ENCODE data around the gene DCUN1D3. TPM values are rescaled to one million over a fixed set of nuclear protein-coding genes. Genes with fewer than 3 reads are reported as not detected.

DCUN1D3 gene
- total and polyA plus RNA-seq, 2 donors (not counting 1 experiment from before 2014, with no cell fraction given), result 20.4 to 42.8 TPM

GRCh38 chr16:20849589-20850390 lies 50.4 kb downstream of the DCUN1D3 start:
- peaks cover 10% of the 10 kb centered on the region for H3K4me1 ChIP-seq (ENCODE audit: control insufficient read depth, extremely low read depth, insufficient read depth, low read length)
- H3K4me2 ChIP-seq (ENCODE audit: extremely low read depth, insufficient read depth, low read length), result no peak overlapping the region
- no peaks in the 10 kb centered on the region for H4K20me1 ChIP-seq (ENCODE audit: control insufficient read depth, extremely low read depth, insufficient read depth, low read length)
- peak; percentile 52 to 80 for DNase-seq (ENCODE audit: low read depth in 2 of 2)
- peak overlapping the region; percentile 9 for H3K9ac ChIP-seq (ENCODE audit: insufficient read depth, low read length)
- no peaks in the 10 kb centered on the region for H3K27me3 ChIP-seq (ENCODE audit: control insufficient read depth, insufficient read depth, low read length)
- no peaks in the 10 kb centered on the region for H3K79me2 ChIP-seq (ENCODE audit: control insufficient read depth, insufficient read depth, low read length)
- no peak overlapping the region for H2AFZ ChIP-seq (ENCODE audit: low read length)
- no peaks in the 10 kb centered on the region for H3K9me3 ChIP-seq (ENCODE audit: control insufficient read depth, insufficient read depth, low read depth, low read length)
- TF ChIP-seq CTCF (conservative IDR thresholded peaks at IDR 0.05 in 1 of 2, IDR thresholded peaks at IDR 0.05 in 1 of 2; ENCODE audit: low read depth in 1 of 2, low read length in 2 of 2) (peak; percentile 100), EZH2 (IDR thresholded peaks at IDR 0.05; ENCODE audit: low read length, missing control alignments) (no peak)
- no peak overlapping the region for H3K4me3 ChIP-seq (replicated peaks in 1 of 4; ENCODE audit: control extremely low read depth in 1 of 4, insufficient read depth in 1 of 4, low read depth in 3 of 4, low read length in 4 of 4)
- H3K27ac ChIP-seq (ENCODE audit: insufficient read depth, low read length), result no peak overlapping the region
- H3K36me3 ChIP-seq (ENCODE audit: control insufficient read depth, insufficient read depth, low read length), result no peaks in the 10 kb centered on the region

- TF ChIP-seq EZH2 (IDR thresholded peaks at IDR 0.05; ENCODE audit: low read length, missing control alignments) (no peak), CTCF (conservative IDR thresholded peaks at IDR 0.05 in 1 of 2, IDR thresholded peaks at IDR 0.05 in 1 of 2; ENCODE audit: low read depth in 1 of 2, low read length in 2 of 2) (no peak)
- no peak overlapping the region for H3K4me3 ChIP-seq (replicated peaks in 1 of 4; ENCODE audit: control extremely low read depth in 1 of 4, insufficient read depth in 1 of 4, low read depth in 3 of 4, low read length in 4 of 4)
- no peak overlapping the region for H2AFZ ChIP-seq (ENCODE audit: low read length)
Measured at GRCh38 chr16:20847550-20847949, 52.6 kb downstream of the DCUN1D3 start.

GRCh38 chr16:20846551-20846950 lies 53.6 kb downstream of the DCUN1D3 start:
- Histone ChIP-seq H2AFZ (ENCODE audit: low read length) (no peak overlapping the region), H3K9ac (ENCODE audit: insufficient read depth, low read length) (no peak overlapping the region), H3K79me2 (ENCODE audit: control insufficient read depth, insufficient read depth, low read length) (no peaks in the 10 kb centered on the region), H4K20me1 (ENCODE audit: control insufficient read depth, extremely low read depth, insufficient read depth, low read length) (no peaks in the 10 kb centered on the region), H3K27me3 (ENCODE audit: control insufficient read depth, insufficient read depth, low read length) (no peaks in the 10 kb centered on the region), H3K36me3 (ENCODE audit: control insufficient read depth, insufficient read depth, low read length) (peaks cover 2% of the 10 kb centered on the region), H3K9me3 (ENCODE audit: control insufficient read depth, insufficient read depth, low read depth, low read length) (no peaks in the 10 kb centered on the region), H3K4me1 (ENCODE audit: control insufficient read depth, extremely low read depth, insufficient read depth, low read length) (peaks cover 7% of the 10 kb centered on the region), H3K4me3 (replicated peaks in 1 of 4; ENCODE audit: control extremely low read depth in 1 of 4, insufficient read depth in 1 of 4, low read depth in 3 of 4, low read length in 4 of 4) (no peak overlapping the region), H3K27ac (ENCODE audit: insufficient read depth, low read length) (no peak overlapping the region), H3K4me2 (ENCODE audit: extremely low read depth, insufficient read depth, low read length) (no peak overlapping the region)
- DNase-seq (ENCODE audit: low read depth in 2 of 2), result no peak
- TF ChIP-seq EZH2 (IDR thresholded peaks at IDR 0.05; ENCODE audit: low read length, missing control alignments) (no peak), CTCF (conservative IDR thresholded peaks at IDR 0.05 in 1 of 2, IDR thresholded peaks at IDR 0.05 in 1 of 2; ENCODE audit: low read depth in 1 of 2, low read length in 2 of 2) (no peak)

More at GRCh38 chr16:20847550-20847949, 52.6 kb downstream of the DCUN1D3 start:
- Histone ChIP-seq H3K27me3 (ENCODE audit: control insufficient read depth, insufficient read depth, low read length) (no peaks in the 10 kb centered on the region), H4K20me1 (ENCODE audit: control insufficient read depth, extremely low read depth, insufficient read depth, low read length) (no peaks in the 10 kb centered on the region), H3K9me3 (ENCODE audit: control insufficient read depth, insufficient read depth, low read depth, low read length) (no peaks in the 10 kb centered on the region), H3K4me2 (ENCODE audit: extremely low read depth, insufficient read depth, low read length) (no peak overlapping the region), H3K9ac (ENCODE audit: insufficient read depth, low read length) (no peak overlapping the region), H3K79me2 (ENCODE audit: control insufficient read depth, insufficient read depth, low read length) (no peaks in the 10 kb centered on the region), H3K4me1 (ENCODE audit: control insufficient read depth, extremely low read depth, insufficient read depth, low read length) (peaks cover 7% of the 10 kb centered on the region), H3K36me3 (ENCODE audit: control insufficient read depth, insufficient read depth, low read length) (peaks cover 2% of the 10 kb centered on the region), H3K27ac (ENCODE audit: insufficient read depth, low read length) (no peak overlapping the region)
- no peak for DNase-seq (ENCODE audit: low read depth in 2 of 2)

Data from fibroblast of lung (primary cell).